NCI-H2081 (cell line): ENCODE results near the gene CORIN.
A peak's percentile ranks its signal among the peaks of the same experiment; 100 is the strongest.
"Not testable (repeated sequence)": the region's sequence is repeated elsewhere in the genome, so short reads cannot be mapped to it uniquely, and the experiment has no call there.

Source experiments
- DNase-seq, 2 experiments: peaks; one replicate each; lab custom pipeline; 2025; lab: John Stamatoyannopoulos, UW

The CORIN gene

DNA sequence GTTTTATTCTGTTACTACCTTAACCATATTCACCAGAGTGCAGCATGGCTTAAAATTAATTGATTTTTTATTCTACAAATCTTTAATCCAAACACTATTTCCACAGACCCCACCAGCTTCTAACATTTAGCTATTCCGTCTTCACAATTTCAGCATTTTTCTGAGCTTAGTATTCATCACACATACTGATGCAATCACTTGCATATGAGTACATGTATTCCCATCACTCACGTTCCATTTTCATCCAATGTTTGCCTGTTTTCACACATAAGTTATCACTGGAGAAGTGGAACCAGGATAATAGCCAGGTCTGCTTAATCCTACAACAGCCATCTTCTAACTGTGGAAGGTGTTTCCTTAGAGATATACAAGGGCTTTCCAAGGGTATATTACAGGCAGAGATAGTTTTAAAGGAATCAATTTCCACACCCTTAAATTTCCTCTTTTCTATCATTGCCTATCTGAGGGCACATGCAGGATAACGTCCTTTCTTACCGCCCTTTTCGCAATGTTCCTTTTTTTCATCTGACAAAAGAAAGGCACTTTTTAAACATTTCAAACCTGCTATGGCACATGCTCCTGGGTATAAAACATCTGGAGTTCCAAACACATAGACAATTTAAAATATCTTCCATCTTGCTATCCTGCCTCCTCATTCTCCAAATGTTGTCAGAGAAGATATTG is 115.8 kb downstream of the CORIN start:
- DNase-seq: no peak

DNA sequence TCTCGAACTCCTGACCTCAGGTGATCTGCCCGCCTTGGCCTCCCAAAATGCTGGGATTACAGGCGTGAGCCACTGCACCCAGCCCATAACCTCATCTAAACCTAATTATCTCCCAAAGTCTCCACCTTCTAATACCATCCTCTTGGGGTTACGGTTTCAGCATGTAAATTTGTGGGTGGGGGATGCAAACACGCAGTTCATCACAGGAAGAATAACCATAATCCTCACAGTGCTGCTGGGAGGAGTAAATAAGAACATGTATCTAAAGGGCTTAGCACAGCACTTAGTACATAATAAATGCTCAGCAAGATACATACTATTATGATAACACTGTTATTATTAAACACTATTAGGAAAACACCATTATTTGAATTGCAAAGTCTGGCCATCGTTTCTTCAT is 116.4 kb downstream of the CORIN start:
- no peak for DNase-seq

DNA sequence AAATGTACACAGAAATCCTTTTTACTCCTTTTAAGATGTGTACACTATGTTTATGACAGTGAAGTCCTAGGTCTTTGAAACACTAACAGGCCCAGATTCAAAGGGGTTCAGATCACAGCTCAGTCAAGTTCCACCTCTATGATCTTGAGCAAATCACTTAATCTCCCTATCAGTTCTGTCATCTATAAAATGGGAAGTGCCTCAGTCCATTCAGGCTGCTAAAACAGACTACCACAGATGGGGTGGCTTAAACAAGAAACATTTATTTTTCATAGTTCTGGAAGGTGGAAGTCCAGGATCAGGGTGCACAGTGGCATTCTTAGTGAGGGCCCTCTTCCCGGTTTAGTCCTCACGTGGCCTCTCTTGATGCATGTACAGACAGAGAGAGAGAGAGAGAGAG is 117.1 kb downstream of the CORIN start:
- DNase-seq: no peak

DNA sequence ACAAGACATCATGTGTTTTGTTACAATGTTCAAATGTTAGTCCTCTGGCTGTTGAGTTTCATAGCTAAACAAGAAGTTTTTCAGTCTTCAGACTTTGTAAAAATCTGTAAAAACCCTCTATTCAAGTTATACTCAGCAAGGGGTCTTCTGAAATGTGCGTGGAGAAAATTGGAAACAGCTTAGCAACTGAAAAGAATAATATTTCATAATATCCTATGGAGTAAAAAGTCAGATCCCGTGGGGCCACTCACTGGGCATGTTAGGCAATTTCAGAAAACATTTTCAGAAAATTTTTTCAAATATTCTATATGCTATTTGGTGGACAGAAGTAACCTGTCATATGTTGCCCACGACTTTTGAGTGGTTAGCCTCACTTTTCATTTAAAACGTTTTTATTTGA is 118.3 kb downstream of the CORIN start:
- DNase-seq: no peak

DNA sequence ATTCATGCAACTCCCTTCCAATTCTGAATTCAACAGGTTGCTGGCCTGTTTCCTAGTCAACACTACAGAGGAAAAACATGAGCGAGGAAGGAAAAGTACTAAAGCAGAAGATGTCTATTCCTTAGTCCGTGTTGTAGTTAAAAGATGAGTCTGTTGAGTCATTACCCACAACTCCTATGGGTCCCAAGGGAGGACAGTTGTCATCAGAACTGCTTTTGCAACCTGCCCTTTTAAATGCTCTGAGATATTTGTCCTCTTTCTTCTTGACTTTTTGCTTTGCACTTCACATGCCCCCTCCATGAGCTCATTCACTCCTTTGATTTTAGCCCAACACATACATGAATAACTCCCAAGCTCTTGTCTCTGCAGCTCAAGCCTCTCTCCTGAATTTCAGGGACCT is 119.2 kb downstream of the CORIN start:
- DNase-seq: no peak

DNA sequence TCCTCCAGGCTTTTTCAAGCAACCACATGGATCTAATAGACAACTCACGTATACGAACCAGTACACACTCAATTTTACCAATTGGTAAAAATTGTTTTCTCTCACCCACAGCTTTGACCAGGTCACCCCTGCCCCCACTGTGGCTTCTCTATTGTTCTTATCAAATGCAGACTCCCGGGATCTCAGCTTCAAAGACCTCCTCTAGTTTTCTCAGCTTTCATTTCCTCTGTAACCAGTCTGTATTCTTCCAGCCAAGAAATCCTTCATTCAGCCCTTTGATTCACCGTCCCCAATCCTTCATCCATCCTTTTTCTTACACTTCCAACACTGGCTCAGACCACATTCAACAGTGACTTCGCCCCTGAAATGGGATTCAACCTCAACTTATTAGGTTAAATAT is 120.7 kb downstream of the CORIN start:
- no peak for DNase-seq

DNA sequence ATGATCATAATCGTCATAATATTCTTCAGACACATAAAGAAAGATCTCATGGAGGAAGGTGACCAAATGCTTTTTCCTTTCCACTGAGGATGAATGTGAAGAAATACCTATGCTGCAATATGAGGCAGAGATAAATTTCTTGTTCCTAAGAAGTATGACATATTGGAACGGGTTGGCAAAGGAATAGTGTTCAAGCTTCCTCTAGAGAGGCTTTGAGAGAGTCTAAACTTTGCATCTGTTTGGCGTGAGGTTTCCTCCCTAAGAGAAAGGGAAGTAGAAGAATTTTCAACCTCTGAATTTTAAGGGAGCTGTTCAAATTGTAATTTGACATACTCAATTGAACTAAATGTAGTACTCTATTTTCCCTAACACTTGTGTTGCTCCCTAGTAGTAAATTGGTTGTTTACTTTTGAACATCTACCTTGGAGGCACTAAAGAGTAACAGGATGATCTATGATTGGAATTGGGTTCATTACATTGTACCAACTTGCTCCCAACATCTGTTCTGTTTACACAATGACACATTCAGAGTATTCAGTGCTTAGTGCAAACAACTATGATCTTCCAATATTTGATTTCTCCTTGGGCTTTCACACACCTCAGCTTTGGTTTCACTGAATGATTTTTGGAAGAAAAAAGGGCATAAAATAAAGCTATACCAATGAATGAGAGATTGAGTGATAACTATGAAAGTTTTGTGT is 122.0 kb downstream of the CORIN start:
- DNase-seq: peak; percentile 10 to 81

DNA sequence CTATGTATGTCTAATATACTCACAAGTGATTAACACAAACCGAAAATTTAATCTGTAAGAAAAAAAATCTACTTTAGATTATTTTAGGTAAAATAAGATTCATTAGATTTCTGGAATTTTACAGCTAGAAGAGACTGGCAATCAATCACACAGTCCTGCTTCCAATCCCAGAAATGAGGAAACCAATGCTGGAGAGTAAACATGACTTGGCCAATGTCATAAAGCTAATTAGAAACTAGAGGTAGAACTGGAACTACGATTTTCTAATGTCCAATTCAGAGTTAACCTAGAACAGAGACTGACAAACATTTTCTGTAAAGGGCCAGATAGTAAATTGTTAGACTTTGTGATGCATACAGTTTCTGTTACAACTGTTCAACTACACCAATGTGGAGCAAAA is 123.6 kb downstream of the CORIN start:
- no peak for DNase-seq

DNA sequence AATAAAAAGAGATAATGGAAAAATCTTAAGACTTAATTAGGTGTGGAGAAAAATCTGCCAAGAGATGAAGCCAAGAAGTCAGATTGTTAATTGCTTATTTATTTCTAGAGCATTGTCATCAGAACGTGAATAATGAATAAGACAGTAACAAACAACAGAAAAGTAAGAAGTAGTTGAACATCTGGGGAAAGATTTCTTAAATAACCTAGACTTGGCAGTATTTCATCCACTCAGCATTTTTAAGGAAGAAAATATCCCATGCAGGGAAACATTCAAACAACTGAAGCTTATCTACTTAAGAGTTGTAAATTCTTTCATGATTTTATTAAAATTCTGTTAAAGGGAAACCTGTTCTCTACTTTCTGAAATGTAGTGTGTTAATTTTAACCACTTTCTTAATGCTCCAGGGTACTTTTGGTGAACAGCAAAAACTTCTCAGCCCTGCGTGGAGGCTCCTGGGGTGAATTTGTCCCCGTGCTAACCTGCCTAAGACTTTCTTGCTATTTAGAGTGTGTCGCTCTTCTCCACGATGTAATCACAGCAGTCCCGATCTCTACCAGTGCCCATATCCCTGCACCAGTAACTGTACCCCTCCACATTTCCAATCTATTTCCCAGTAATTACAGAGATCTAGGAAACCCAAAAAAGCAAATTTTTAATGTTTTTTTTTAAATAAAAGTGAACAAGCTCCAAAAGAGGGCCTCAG is 124.6 kb downstream of the CORIN start:
- DNase-seq: no peak

DNA sequence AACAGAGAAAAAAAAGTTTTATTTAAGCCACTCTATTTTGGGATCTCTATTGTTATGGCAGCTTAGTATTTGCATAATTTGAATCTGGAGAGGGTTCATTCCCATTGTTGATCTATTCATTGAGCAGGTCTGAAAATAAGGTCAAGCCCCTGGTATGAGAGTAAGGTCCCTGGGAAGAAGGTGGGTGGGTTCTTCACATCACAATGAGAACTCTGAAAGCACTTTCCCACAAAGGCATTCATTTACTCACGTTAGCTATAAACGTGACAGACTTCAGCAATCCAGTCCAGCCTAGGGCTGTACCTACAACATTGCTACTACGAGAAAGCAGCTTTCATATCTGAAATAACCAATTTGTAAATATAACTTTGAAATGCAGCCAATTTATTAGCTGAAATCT is 126.2 kb downstream of the CORIN start:
- no peak for DNase-seq

DNA sequence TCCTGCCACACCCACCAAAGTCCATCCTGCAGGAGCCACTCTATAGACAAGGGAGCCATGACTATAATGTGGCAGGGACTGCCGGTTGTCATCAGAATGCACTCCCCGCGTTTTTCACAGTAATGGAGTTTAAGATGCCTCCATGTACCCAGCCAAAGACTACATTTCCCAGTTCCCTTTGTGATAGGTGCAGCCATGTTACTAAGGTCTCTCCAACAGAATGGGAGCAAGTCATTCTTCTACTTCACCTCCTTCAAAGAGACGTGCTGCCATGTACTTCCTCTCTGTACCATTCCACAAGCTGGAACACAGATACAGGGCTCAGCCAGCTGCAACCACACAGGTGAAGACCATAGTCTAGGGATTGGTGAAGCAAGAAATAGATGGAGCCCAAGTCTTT is 126.7 kb downstream of the CORIN start:
- no peak for DNase-seq

DNA sequence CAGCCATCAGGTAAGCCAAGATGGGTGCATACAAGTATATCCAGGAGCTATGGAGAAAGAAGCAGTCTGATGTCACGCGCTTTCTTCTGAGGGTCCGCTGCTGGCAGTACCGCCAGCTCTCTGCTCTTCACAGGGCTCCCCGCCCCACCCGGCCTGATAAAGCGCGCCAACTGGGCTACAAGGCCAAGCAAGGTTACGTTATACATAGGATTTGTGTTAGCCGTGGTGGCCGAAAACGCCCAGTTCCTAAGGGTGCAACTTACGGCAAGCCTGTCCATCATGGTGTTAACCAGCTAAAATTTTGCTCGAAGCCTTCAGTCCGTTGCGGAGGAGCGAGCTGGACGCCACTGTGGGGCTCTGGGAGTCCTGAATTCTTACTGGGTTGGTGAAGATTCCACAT is 131.5 kb downstream of the CORIN start:
- DNase-seq: not testable (repeated sequence)

DNA sequence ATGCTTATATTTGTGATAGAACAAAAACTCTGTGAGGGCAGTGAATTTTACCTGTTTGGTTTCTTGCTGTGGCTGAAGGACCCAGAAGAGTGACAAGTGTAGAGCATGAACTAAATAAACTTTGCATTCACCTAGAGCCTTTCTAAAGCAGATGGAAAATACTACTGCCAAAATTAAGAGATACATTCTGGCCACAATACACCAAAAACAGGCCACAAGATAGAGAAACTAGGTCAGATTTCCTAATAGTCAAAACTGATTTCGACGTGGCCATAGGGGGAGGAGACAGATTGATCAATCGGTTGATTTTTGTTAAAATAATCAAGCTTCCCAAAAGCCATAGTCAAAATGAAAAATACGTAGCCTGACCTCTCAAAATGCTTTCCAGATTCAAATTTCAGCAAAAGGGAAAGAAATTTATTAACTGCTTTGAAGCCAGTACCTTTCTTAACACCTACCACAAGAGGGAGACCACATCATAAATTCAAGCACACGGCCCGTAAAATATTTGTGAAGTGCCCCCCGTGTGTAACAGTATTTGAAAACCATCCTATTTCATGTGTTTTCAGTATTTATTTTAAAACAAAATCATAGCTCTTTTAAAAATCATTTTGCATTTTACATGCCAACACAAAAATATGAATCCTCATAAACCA is 132.4 kb downstream of the CORIN start:
- DNase-seq: peak; percentile 47 to 48

DNA sequence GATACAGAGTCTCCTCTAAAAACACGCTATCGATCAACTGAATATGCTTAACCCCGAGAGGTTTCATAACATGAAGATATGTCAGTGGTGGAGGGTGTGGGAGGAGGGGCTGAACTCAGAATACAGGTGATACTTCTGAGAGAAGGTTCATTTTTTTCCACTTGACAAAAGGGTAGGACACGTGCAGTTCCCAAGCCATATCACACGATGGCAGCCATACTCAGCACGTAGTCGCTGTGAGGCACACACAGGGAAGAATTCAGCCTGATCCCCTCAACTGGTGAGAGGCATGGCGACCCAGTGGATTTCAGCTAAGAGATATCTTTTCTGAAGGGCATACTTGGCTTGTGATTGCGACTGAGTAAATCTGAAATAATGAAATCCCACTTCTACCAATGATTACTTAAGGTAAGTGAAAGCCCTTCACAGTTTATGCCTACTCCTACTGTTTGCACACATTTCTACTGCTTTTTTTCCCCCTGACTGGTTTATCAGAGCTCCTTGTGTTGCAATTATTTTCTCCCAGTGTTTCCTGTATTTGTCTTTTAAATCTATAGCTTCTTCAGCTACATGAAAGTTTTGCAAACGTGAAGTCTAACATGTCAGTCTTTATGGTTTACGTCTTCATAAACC is 133.1 kb downstream of the CORIN start:
- DNase-seq: peak; percentile 64 to 82

DNA sequence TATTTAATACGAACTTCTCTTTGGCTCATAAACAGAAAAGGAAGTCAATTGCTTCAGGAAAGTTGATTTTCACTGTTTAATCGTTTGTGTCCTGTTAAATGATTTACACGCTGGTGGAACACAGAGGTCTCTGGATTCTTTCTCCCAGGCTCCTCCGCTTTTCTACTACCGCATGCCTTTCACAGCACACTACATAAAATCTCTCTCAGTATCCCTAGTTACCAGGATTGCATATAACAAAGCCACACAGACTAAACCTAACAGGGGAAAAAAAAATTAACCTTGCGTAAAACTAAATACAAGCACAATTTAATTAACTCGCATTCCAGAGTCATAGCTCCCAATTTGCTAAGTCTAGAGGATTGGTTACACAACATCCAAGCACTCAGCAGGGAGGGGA is 133.9 kb downstream of the CORIN start:
- no peak for DNase-seq

DNA sequence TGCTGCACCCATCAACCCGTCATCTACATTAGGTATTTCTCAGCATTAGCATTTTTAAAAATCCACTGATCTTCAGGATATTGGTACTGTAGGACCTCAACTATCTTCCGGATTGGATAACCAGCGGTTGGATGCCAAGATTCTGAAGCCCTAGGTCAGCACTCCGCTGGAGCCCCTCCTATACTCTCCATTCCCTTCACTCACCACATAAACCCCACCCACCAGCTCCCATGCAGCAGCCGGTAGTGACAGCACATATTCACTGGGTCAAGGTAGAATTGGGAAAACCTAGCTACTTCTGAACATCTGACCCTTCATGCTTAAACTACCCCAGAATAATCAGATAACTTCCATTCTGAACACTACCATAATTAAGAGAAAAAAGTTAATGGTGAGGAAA is 134.9 kb downstream of the CORIN start:
- DNase-seq: no peak

DNA sequence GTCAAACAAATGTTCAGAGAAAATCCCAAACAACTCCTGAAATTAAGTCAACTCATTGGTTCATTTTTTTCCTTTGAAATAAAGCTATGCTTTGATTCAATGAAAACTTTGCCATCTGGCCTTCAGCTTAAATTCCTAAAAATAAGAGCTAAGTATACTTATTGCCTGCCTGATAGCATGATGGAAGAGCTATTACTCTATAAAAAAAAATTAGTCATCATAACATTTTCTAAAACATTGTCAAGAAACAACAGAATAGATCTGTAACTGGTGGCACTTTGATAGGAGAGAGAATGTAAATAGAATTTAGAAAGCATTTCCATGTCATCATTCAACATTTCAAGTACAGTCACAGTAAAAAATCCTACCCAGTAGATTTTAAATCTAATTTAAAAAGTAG is 136.6 kb downstream of the CORIN start:
- DNase-seq: no peak

DNA sequence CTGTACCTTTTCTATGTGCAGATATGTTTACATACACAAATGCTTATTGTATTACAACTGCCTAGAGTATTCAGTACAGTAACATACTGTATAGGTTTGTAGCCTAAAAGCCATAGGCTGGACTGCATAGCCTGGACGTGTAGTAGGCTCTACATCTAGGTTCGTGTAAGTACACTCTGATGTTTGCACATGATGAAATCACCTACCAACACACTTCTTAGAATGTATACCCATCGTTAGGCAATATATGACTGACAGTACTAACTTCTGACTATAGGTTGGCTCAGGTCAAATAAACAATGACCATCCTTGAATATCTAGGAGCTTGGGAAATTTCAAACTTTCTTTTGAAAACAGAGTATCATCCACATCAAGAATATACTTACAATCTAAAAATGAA is 139.0 kb downstream of the CORIN start:
- no peak for DNase-seq

DNA sequence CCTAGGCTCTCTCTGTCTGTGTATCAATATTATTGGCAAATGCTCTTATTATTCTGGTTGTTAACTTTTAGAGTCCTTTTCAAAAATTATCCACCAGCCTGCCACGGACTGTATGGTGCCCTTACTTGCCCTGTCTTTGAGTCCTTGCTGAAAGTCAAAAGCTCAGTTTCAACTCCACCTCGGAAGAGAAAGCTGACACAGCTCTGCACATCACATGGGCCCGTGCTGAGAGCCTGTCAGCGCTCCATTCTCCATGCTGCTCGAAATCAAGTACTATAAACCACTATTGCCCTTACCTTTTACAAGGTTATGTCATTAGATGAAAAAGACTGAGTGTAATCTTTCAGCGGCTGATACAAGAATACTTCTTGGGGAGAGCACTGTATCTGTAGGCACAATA is 141.0 kb downstream of the CORIN start:
- DNase-seq: no peak

DNA sequence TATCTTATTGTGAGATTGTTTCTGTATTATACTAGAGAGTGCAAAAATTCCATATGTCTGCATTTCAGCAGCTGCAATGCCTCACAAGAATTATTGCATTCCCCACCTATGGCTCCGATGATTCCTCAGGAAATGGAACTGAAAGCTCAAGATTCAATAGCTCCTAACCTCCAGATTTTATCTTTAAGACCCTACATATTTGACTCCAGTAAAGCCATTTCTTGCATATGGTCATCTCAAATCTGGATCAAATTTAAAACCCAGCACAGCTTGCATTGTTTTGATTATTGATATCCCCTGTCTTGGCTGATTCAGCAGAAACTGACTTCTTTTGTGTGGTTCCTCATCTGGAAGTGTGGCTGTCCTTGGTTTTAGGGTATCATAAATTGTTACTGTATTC is 142.6 kb downstream of the CORIN start:
- no peak for DNase-seq

DNA sequence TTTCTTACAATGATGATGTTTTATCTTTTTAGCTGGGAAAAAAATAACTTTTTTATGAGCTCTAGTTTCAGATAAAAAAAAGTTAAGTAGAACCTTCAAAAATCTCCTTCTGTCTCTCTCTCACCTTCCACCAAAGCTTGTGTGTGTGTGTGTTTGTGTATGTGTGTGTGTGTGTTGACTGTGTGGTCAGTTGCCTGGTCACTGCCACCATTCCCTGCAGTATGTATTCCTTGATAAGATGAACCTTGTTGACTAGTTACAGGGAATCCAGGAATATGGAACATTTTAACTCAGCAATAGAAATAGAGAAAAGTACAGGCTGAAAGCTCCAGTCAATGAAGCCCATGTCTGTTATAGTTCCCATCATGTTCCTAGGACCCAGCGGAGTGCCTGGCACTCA is 143.5 kb downstream of the CORIN start:
- no peak for DNase-seq

DNA sequence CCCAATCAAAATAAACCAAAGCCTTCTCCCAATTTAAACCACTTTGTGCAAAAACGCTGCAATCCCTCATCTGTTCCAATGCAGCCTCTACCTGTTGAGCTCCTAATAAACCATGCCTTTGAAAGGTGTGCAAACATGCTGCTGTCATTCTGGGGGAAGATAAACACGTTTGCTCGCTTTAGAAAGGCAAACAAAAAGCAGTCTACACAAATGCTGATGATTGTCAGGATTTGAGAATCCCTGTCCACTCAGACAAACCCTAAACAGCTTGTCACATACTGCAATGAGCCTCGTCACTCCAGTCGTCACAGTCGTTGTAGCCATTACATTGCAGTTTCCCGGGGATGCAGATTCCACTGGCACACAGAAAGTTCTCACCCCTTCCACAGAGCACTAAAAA is 145.2 kb downstream of the CORIN start:
- DNase-seq: peak; percentile 14 to 75
